ENCODE results near the gene DARS2.
"Not testable (repeated sequence)": the region's sequence is repeated elsewhere in the genome, so short reads cannot be mapped to it uniquely, and the experiment has no call there.

Gene DARS2

GRCh38 chr1:173824315-173825081, at the start of gene DARS2, which contains the start of gene CENPL:
DARS2 (plus strand) TSS chr1:173824673; CDS start chr1:173825230, 557 bp downstream.
CENPL (minus strand) TSS chr1:173824883; CDS start chr1:173811299, 13,584 bp downstream.
- DNase-seq (ENCODE audit: low read depth): peak; percentile 74

GRCh38 chr1:173775578-173776226, 48.8 kb upstream of the DARS2 start:
- no peak for DNase-seq (ENCODE audit: low read depth)

- DNase-seq (ENCODE audit: low read depth): no peak
These were observed 44.5 kb upstream of the DARS2 start for GRCh38 chr1:173779936-173780335.

- no peak for DNase-seq (ENCODE audit: low read depth)
These were observed 39.5 kb upstream of the DARS2 start for GRCh38 chr1:173784997-173785396.

GRCh38 chr1:173789841-173790240, 34.6 kb upstream of the DARS2 start:
- no peak for DNase-seq (ENCODE audit: low read depth)

GRCh38 chr1:173798078-173798477, 26.4 kb upstream of the DARS2 start:
- DNase-seq (ENCODE audit: low read depth): no peak

GRCh38 chr1:173799995-173800394, 24.5 kb upstream of the DARS2 start:
- not testable (repeated sequence) for DNase-seq (ENCODE audit: low read depth)

- no peak for DNase-seq (ENCODE audit: low read depth)
These were observed 21.5 kb upstream of the DARS2 start for GRCh38 chr1:173802961-173803360.

GRCh38 chr1:173813654-173814053, 10.8 kb upstream of the DARS2 start:
- DNase-seq (ENCODE audit: low read depth): not testable (repeated sequence)

- DNase-seq (ENCODE audit: low read depth): no peak
These were observed 6.0 kb upstream of the DARS2 start for GRCh38 chr1:173818459-173818858.

GRCh38 chr1:173821680-173822079, 2.8 kb upstream of the DARS2 start:
- no peak for DNase-seq (ENCODE audit: low read depth)

GRCh38 chr1:173823781-173824314, 625 bp upstream of the DARS2 start:
- no peak for DNase-seq (ENCODE audit: low read depth)

- no peak for DNase-seq (ENCODE audit: low read depth)
These were observed 3.1 kb downstream of the DARS2 start for GRCh38 chr1:173827611-173828010.

GRCh38 chr1:173832748-173833147, 8.3 kb downstream of the DARS2 start:
- DNase-seq (ENCODE audit: low read depth): no peak

GRCh38 chr1:173852105-173852504, 27.6 kb downstream of the DARS2 start:
- DNase-seq (ENCODE audit: low read depth): no peak

GRCh38 chr1:173853074-173853473, 28.6 kb downstream of the DARS2 start:
- DNase-seq (ENCODE audit: low read depth): no peak

- no peak for DNase-seq (ENCODE audit: low read depth)
These were observed 31.5 kb downstream of the DARS2 start for GRCh38 chr1:173856014-173856413.

GRCh38 chr1:173856903-173857302, 32.4 kb downstream of the DARS2 start:
- no peak for DNase-seq (ENCODE audit: low read depth)

GRCh38 chr1:173857363-173857917, 33.0 kb downstream of the DARS2 start:
- DNase-seq (ENCODE audit: low read depth): no peak

GRCh38 chr1:173859547-173859946, 35.1 kb downstream of the DARS2 start:
- DNase-seq (ENCODE audit: low read depth): not testable (repeated sequence)

- DNase-seq (ENCODE audit: low read depth): no peak
These were observed 35.6 kb downstream of the DARS2 start for GRCh38 chr1:173860065-173860464.

- DNase-seq (ENCODE audit: low read depth): peak; percentile 17
These were observed 37.3 kb downstream of the DARS2 start for GRCh38 chr1:173861731-173862145.

All from stimulated activated CD8-positive, alpha-beta memory T cell treated with anti-CD3 and anti-CD28 coated beads, Interleukin-7, amount 100 ng/mL, for 24 hours (primary cell).